ENCODE data around the gene ADGB. TPM values are rescaled to one million over a fixed set of nuclear protein-coding genes. Genes with fewer than 3 reads are reported as not detected.
"Not testable (repeated sequence)": the region's sequence is repeated elsewhere in the genome, so short reads cannot be mapped to it uniquely, and the experiment has no call there.

The ADGB gene
- total and polyA plus RNA-seq, 9 of the 15 experiments (the other 6 are each of a cell fraction or from before 2014, with no cell fraction given): not detected

DNA sequence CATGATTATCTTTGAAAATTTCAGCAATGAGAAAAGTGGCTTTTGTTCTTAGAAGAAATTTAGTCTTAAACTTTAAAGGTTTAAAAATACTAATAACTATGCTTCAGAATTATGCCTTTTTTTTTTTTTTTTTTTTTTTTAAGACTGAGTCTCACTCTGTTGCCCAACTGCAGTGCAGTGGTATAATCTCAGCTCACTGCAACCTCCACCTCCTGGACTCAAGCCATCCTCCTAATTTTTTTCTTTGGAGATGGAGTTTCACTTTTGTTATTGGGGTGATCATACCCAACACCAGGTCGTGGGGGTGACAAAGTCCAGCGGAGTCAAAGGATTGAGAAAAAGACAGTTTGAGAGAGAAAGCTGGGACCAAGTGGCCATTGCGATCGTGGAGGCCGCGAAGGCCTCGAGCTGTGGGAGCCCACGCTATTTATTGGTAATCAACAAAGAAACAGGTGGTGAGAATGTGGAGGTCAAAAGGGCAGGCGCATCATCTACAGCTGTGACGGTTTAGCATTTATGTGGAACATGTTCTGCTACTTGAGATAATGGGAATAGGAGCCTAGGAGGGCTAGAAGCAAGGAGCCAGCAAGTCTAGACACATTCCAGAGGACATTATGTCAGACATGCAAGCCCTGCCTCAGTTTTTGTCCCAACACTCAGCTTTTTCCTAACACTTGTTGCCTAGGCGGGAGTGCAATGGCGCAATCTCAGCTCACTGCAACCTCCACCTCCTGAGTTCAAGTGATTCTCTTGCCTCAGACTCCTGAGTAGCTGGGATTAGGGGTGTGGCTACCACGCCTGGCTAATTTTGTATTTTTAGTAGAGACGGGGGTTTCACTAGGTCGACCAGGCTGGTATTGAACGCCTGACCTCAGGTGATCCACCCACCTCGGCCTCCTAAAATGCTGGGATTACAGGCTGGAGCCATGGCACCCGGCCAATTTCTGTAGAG lies 217.0 kb downstream of the ADGB start:
- H3K9me1 ChIP-seq (ENCODE audit: control insufficient read depth, insufficient read depth, low read length); DNase-seq (ENCODE audit: extremely low read depth in 1 of 4, low spot score in 3 of 4); FAIRE-seq; H3K4me3 ChIP-seq; H3K4me2 ChIP-seq (ENCODE audit: insufficient read depth, low read length); in situ Hi-C loops (cut with MboI); H3K9ac ChIP-seq (ENCODE audit: insufficient read depth in 1 of 2, low read depth in 2 of 2, low read length in 2 of 2); H2AFZ ChIP-seq (ENCODE audit: low read depth, low read length); H3K27ac ChIP-seq (ENCODE audit: extremely low read depth, low read depth, low read length); POLR2A ChIA-PET; CTCF ChIA-PET (ENCODE audit: low intra/inter-chr PET ratio); H3K9me3 ChIP-seq (replicated peaks; ENCODE audit: control insufficient read depth, insufficient read depth, low read depth, low read length); H3K27me3 ChIP-seq (ENCODE audit: control insufficient read depth in 2 of 2, insufficient read depth in 2 of 2, low read length in 2 of 2); H4K20me1 ChIP-seq (replicated peaks; ENCODE audit: control insufficient read depth, insufficient read depth, low read length); H3K79me2 ChIP-seq (ENCODE audit: control insufficient read depth, insufficient read depth, low read length); intact Hi-C loops (cut with micrococcal nuclease); H3K4me1 ChIP-seq (replicated peaks in 1 of 2; ENCODE audit: control insufficient read depth in 2 of 2, insufficient read depth in 2 of 2, low read length in 2 of 2); H3K36me3 ChIP-seq (ENCODE audit: control insufficient read depth, insufficient read depth, low read length); BruUV-seq (replicated peaks); TF ChIP-seq ATF3 (CRISPR knock-in tag; conservative IDR thresholded peaks at IDR 0.05); CEBPG (CRISPR knock-in tag; IDR thresholded peaks at IDR 0.05): not testable (repeated sequence)
- peak; percentile 33; the same call in 1 of the 2 replicates for TF ChIP-seq CTBP1 (IDR thresholded peaks at IDR 0.05; ENCODE audit: borderline replicate concordance)
- peak; percentile 69; the same call in 1 of the 2 replicates for TF ChIP-seq NFIC (IDR thresholded peaks at IDR 0.05)
- TF ChIP-seq CBFA2T2 (conservative IDR thresholded peaks at IDR 0.05): peak; percentile 73
- peak; percentile 57 for TF ChIP-seq ARID1B (IDR thresholded peaks at IDR 0.05)
- TF ChIP-seq ZBTB33 (CRISPR knock-in tag; IDR thresholded peaks at IDR 0.05): peak; percentile 95
- peak; percentile 63 for TF ChIP-seq TFAP4 (CRISPR knock-in tag; IDR thresholded peaks at IDR 0.05; ENCODE audit: borderline replicate concordance)
- TF ChIP-seq TAL1 (IDR thresholded peaks at IDR 0.05): peak; percentile 49
- peak; percentile 78 for TF ChIP-seq TCF3 (CRISPR knock-in tag; IDR thresholded peaks at IDR 0.05)
- TF ChIP-seq CBFA2T3 (IDR thresholded peaks at IDR 0.05): peak; percentile 77
- 0 out of 2 replicates have a peak, but pooled peaks have one; percentile 15 for TF ChIP-seq ATF3 (IDR thresholded peaks at IDR 0.05)
- TF ChIP-seq KDM1A (IDR thresholded peaks at IDR 0.05): peak; percentile 26 to 43; a peak in 3 of 4 replicates
- TF ChIP-seq CEBPB (tag; IDR thresholded peaks at IDR 0.05): peak; percentile 84
- TF ChIP-seq CEBPG (tag; conservative IDR thresholded peaks at IDR 0.05 in 1 of 2, IDR thresholded peaks at IDR 0.05 in 1 of 2): peak; percentile 11 to 28; a peak in 2 of 4 replicates
- peak; percentile 70 for TF ChIP-seq NCOR1 (IDR thresholded peaks at IDR 0.05)
- TF ChIP-seq TRIM24 (IDR thresholded peaks at IDR 0.05): peak in 1 of 2 experiments; percentile 27; a peak in 2 of 4 replicates
- TF ChIP-seq SMAD4 (CRISPR knock-in tag; conservative IDR thresholded peaks at IDR 0.05): peak; percentile 94
- peak; percentile 33; the same call in 2 of the 3 replicates for ATAC-seq
- 37% methylated on average over 13 of the region's 18 CpGs for WGBS (ENCODE audit: insufficient coverage, low coverage, missing lambda C conversion rate)
